Activated CD4-positive, alpha-beta T cell treated with anti-CD3 and anti-CD28 coated beads for 36 hours (primary cell): ENCODE data around the gene P2RX3. TPM values are rescaled to one million over a fixed set of nuclear protein-coding genes. Genes with fewer than 3 reads are reported as not detected.
A peak's percentile ranks its signal among the peaks of the same experiment; 100 is the strongest.

Experiments
- ATAC-seq: fragments of 200-7000 bp; cut with Tn5 transposase; one replicate; pipeline ENCODE4 v1.10.0; 2021; ENCODE audit warnings: mild to moderate bottlenecking, moderate library complexity
- CTCF ChIA-PET: fragments of 350-600 bp; sonication (Branson Sonifier 250); formaldehyde crosslinking; loops from one replicate; lab custom pipeline; 2021; ENCODE audit warnings: antibody characterized with exemption; lab: Charles Lee
- POLR2A ChIA-PET: fragments of 350-600 bp; sonication (Branson Sonifier 250); formaldehyde crosslinking; loops from one replicate; lab custom pipeline; 2021; ENCODE audit warnings: antibody characterized with exemption, inconsistent platforms; lab: Charles Lee
- DNase-seq: peaks from one replicate; pipeline ENCODE4 v3.0.0-alpha.2; 2020
- H3K27ac Mint-ChIP-seq: one replicate; pipeline ENCODE4 v1.8.0; 2021; ENCODE audit warnings: mixed read lengths
- H3K27me3 Mint-ChIP-seq: one replicate; pipeline ENCODE4 v1.8.0; 2021; ENCODE audit warnings: mixed read lengths
- H3K36me3 Mint-ChIP-seq: one replicate; pipeline ENCODE4 v1.8.0; 2021; ENCODE audit warnings: low read depth, mixed read lengths
- H3K4me1 Mint-ChIP-seq: one replicate; pipeline ENCODE4 v1.8.0; 2021; ENCODE audit warnings: mixed read lengths
- H3K4me3 Mint-ChIP-seq: one replicate; pipeline ENCODE4 v1.8.0; 2021; ENCODE audit warnings: mild to moderate bottlenecking, moderate library complexity, mixed read lengths
- H3K9me3 Mint-ChIP-seq: one replicate; pipeline ENCODE4 v1.8.0; 2021; ENCODE audit warnings: low read depth, mixed read lengths
- intact Hi-C, 2 experiments: fragments of 100-400 bp; cut with DNase I in 1 of 2; cut with micrococcal nuclease in 1 of 2; formaldehyde crosslinking; loops; one replicate each; pipeline versions ENCODE4 v1.14.2 to v1.15.1; 2022 to 2024; cut with DNase I, micrococcal nuclease
- total RNA-seq, 2 experiments: library from RNA; stranded (reverse); gene quantifications; one replicate each; pipeline ENCODE4 v1.2.3, GENCODE V29; 2021

The P2RX3 gene
- total RNA-seq, 2 experiments from 2014 or later = not detected

DNA sequence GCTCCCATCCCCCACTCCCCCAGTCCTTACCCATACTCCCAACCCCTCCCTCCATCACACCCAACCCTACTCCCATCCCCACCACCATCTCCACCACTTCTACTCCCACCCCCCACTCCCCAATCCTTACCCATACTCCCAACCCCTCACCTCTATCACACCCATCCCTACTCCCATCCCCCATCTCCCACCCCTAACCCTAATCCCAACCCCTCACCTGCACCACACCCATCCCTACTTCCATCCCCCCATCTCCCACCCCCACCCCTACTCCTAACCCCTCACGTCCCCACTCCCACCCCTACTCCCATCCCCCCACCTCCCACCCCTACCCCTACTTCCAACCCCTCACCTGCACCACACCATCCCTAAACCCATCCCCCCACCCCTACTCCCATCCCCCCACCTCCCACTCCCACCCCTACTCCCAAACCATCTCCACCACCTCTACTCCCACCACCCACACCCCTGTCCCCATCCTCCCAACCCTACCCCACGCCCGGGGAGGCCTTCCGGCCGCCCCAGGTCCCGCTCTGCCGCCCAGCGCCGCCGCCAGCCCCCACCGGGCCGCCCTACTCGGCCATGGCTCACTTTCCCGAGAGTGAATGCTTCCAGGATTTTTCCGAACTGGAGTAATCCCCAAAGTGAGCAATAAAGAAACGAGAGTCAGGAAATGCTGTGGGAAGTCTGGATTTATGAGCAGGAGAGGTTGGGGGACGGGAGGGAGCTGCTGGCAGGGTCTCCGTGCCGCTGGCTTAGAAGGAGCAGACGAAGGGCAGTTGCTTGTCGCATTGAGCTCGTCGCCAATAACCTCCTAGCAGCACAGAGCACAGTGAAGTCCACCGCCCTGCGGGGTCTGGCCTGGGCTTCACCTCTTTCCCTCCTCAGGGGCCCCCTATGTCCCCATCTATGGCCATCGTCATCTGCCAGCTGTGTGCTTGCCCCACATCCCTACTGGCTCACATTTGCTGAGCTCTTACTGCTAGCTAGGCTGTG lies 38.2 kb downstream of the P2RX3 start:
- ChIA-PET POLR2A (no interaction called here), CTCF (no interaction called here)
- Mint-ChIP-seq H3K27ac (no peak overlapping the region), H3K9me3 (no peaks in the 10 kb centered on the region), H3K4me3 (no peak overlapping the region), H3K36me3 (no peaks in the 10 kb centered on the region), H3K27me3 (peaks cover 11% of the 10 kb centered on the region), H3K4me1 (no peaks in the 10 kb centered on the region)
- DNase-seq = no peak
- intact Hi-C loops = no loop called here
- ATAC-seq = no peak

DNA sequence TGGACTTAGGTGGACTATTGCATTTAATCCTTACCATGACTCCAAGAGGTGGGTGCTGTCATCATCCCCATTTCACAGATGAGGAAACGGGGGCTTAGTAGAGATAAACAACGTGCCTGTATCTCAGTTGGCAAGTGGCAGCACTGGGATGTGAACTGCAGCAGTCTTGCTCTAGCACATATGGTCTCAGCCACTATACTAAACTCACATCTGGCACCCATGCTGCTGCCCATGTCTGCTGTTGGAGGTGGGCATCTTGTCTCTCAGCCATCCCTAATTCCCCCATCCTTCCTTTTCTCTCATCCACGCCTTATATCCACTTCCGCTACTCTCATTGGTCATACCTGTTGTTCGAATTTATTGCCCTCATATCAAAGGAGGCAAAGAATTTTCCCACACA lies 39.0 kb downstream of the P2RX3 start:
- POLR2A ChIA-PET = no interaction called here

GRCh38 chr11:57378186-57378585 lies 40.0 kb downstream of the P2RX3 start:
- ChIA-PET POLR2A (no interaction called here), CTCF (interaction anchor here (1.3 kb wide), 1 partner anchor 80 kb away, joined by 6 read pairs; no protein-coding TSS in a partner anchor)
- H3K36me3 Mint-ChIP-seq = no peaks in the 10 kb centered on the region
- no peak overlapping the region for H3K27ac Mint-ChIP-seq
- DNase-seq (no peak), ATAC-seq (no peak)
- H3K4me1 Mint-ChIP-seq = no peaks in the 10 kb centered on the region
- H3K9me3 Mint-ChIP-seq = no peaks in the 10 kb centered on the region
- intact Hi-C loops = no loop called here
- H3K4me3 Mint-ChIP-seq = no peak overlapping the region
- peaks cover 11% of the 10 kb centered on the region for H3K27me3 Mint-ChIP-seq

More for the DNA sequence above, 39.0 kb downstream of the P2RX3 start:
- intact Hi-C loops = no loop called here
- no peak for ATAC-seq
- Mint-ChIP-seq H3K4me3 (no peak overlapping the region), H3K4me1 (no peaks in the 10 kb centered on the region), H3K27me3 (peaks cover 11% of the 10 kb centered on the region), H3K9me3 (no peaks in the 10 kb centered on the region), H3K27ac (no peak overlapping the region), H3K36me3 (no peaks in the 10 kb centered on the region)
- CTCF ChIA-PET = no interaction called here
- no peak for DNase-seq

DNA sequence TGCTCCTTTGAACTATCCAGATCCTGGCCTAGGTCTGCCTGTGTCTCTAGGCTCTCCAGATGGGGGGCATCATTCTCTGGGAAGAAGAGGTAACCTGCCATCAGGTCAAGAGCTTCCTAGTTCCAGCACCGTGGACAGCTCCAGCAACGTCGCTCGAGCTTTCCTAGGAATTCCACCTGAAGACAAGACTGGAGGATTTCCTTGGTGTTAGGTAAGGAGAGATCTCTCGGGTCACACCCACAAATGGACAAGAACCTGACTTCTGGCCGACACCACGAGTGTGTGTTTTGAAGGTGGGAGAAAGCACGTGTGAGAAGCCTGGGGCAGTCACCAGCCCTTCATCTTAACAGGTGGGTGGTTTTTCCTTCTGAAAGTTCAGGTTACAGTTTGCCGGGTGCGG lies 41.6 kb downstream of the P2RX3 start:
- POLR2A ChIA-PET = no interaction called here
- ATAC-seq = no peak

GRCh38 chr11:57380975-57381374 lies 42.8 kb downstream of the P2RX3 start, which contains the start of gene PRG3:
Gene PRG3, minus strand, starts transcription at chr11:57381150. Its CDS starts 442 bp downstream, at chr11:57380708.
- DNase-seq (no peak), ATAC-seq (no peak)
- ChIA-PET POLR2A (no interaction called here), CTCF (interaction anchor here (1.0 kb wide), 2 partner anchors 28 to 31 kb away, joined by 3 to 4 read pairs; no protein-coding TSS in a partner anchor)
- Mint-ChIP-seq H3K4me1 (no peaks in the 10 kb centered on the region), H3K9me3 (no peaks in the 10 kb centered on the region), H3K27ac (no peak within 1 kb of the TSS), H3K4me3 (no peak within 1 kb of the TSS), H3K27me3 (peaks cover 11% of the 10 kb centered on the region), H3K36me3 (no peaks in the 10 kb centered on the region)
- intact Hi-C loops = no loop called here

More for the DNA sequence above, 41.6 kb downstream of the P2RX3 start:
- Mint-ChIP-seq H3K27me3 (peaks cover 11% of the 10 kb centered on the region), H3K27ac (no peak overlapping the region), H3K4me3 (no peak overlapping the region), H3K4me1 (no peaks in the 10 kb centered on the region), H3K9me3 (no peaks in the 10 kb centered on the region), H3K36me3 (no peaks in the 10 kb centered on the region)
- DNase-seq = peak; percentile 15
- intact Hi-C loops = no loop called here
- CTCF ChIA-PET = interaction anchor here (0.5 to 1.0 kb wide), 4 partner anchors 30 to 333 kb away, joined by 3 to 4 read pairs (median 3); no protein-coding TSS in a partner anchor

DNA sequence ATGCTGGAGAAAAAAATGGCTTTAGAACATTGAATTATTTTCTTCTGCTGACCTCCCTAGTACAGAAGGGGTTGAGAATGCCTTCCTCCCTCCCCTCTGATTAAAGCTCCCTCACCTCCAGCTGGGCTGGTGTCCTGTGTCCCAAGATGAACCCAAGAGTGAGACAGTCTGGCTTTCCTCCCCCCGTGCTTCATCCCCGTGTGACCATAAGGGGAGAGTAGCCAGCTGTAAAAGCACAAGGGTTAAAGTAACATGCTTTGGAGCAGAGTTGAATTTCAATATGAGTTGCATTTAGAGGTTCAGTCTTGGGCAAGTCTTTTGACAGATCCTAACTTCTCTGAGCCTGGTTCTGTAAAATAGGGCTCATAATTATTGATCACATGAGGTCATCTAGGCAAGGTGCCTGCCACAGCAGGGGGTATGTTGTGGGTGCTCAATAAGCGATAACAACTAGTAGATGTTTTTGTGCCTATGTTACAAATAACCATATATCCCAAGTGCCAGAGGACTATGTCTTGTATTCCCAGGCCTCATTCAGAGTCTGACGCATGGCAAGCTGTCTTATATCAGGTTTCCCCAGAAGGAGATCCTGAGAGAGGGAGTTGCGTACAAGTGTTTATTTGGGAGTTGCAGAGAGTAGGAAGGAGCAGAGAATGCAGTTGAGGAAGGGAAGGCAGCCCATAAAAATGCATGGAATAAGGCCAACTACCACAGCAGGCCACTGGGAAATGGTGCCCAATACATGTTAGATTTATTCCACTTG lies 48.2 kb downstream of the P2RX3 start:
- intact Hi-C loops = no loop called here
- H3K27ac Mint-ChIP-seq = no peak overlapping the region
- no peaks in the 10 kb centered on the region for H3K36me3 Mint-ChIP-seq
- H3K27me3 Mint-ChIP-seq = no peaks in the 10 kb centered on the region
- DNase-seq (no peak), ATAC-seq (no peak)
- POLR2A ChIA-PET = no interaction called here
- CTCF ChIA-PET = interaction anchor here (0.7 kb wide), 1 partner anchor 39 kb away, joined by 3 read pairs; no protein-coding TSS in a partner anchor
- H3K4me1 Mint-ChIP-seq = no peaks in the 10 kb centered on the region
- no peaks in the 10 kb centered on the region for H3K9me3 Mint-ChIP-seq
- no peak overlapping the region for H3K4me3 Mint-ChIP-seq

- Mint-ChIP-seq H3K36me3 (no peaks in the 10 kb centered on the region), H3K9me3 (no peaks in the 10 kb centered on the region), H3K4me1 (no peaks in the 10 kb centered on the region), H3K27me3 (no peaks in the 10 kb centered on the region), H3K27ac (no peak overlapping the region), H3K4me3 (no peak overlapping the region)
- CTCF ChIA-PET = interaction anchor here (1.0 to 1.6 kb wide), 2 partner anchors 26 to 71 kb away, joined by 3 to 5 read pairs; no protein-coding TSS in a partner anchor
- POLR2A ChIA-PET = interaction anchor here (0.7 kb wide), 1 partner anchor 12 kb away, joined by 3 read pairs; no protein-coding TSS in a partner anchor
- intact Hi-C loops = no loop called here
- no peak for ATAC-seq
- no peak for DNase-seq
Observed at GRCh38 chr11:57387289-57388030, 49.3 kb downstream of the P2RX3 start.

GRCh38 chr11:57390535-57390934 lies 52.4 kb downstream of the P2RX3 start, which contains the start of gene PRG2:
Gene PRG2, minus strand, starts transcription at chr11:57390650. Its CDS starts 706 bp downstream, at chr11:57389944.
- Mint-ChIP-seq H3K4me1 (no peaks in the 10 kb centered on the region), H3K36me3 (no peaks in the 10 kb centered on the region), H3K4me3 (no peak within 1 kb of the TSS), H3K9me3 (no peaks in the 10 kb centered on the region), H3K27ac (no peak within 1 kb of the TSS), H3K27me3 (no peaks in the 10 kb centered on the region)
- CTCF ChIA-PET = no interaction called here
- no peak for DNase-seq
- ATAC-seq = no peak
- intact Hi-C loops = no loop called here
- POLR2A ChIA-PET = no interaction called here

- POLR2A ChIA-PET = no interaction called here
- no peaks in the 10 kb centered on the region for H3K9me3 Mint-ChIP-seq
- DNase-seq (no peak), ATAC-seq (no peak)
- no peaks in the 10 kb centered on the region for H3K36me3 Mint-ChIP-seq
- intact Hi-C loops = no loop called here
- CTCF ChIA-PET = no interaction called here
- no peaks in the 10 kb centered on the region for H3K27me3 Mint-ChIP-seq
- no peaks in the 10 kb centered on the region for H3K4me1 Mint-ChIP-seq
- H3K27ac Mint-ChIP-seq = no peak overlapping the region
- no peak overlapping the region for H3K4me3 Mint-ChIP-seq
Observed at GRCh38 chr11:57391111-57391510, 53.0 kb downstream of the P2RX3 start.

DNA sequence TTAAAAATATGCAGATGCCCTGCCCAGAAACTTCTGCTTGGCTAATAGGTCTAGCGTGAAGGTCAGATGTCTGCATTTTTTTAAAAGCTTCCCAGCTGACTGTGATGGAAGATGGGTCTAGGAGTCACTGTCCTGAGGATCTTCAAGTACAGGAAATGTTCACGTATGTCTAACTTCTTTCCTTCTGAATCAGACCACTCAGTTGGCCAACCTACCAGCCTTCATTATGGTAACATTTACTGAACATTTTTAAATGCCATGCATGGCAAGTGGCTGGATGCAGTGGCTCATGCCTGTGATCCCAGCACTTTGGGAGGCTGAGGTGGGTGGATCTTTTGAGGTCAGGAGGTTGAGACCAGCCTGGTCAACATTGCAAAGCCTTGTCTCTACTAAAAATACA lies 53.4 kb downstream of the P2RX3 start:
- Mint-ChIP-seq H3K4me1 (no peaks in the 10 kb centered on the region), H3K36me3 (no peaks in the 10 kb centered on the region), H3K27ac (no peak overlapping the region), H3K4me3 (no peak overlapping the region), H3K27me3 (no peaks in the 10 kb centered on the region), H3K9me3 (no peaks in the 10 kb centered on the region)
- ATAC-seq (no peak), DNase-seq (no peak)
- intact Hi-C loops = no loop called here
- ChIA-PET POLR2A (no interaction called here), CTCF (no interaction called here)
